Fibroblast of lung (primary cell): ENCODE data around the gene WDR33.

Experiments
- CTCF ChIP-seq, 2 donors: IDR thresholded peaks in 1 of 2; conservative IDR thresholded peaks in 1 of 2; 1 replicate in 1 of 2; 2 replicates in 1 of 2; pipeline ENCODE4 v1.5.1; 2011 to 2012; ENCODE audit warnings: low read length in 2 of 2, control low read depth in 1 of 2, inconsistent platforms in 1 of 2, low read depth in 1 of 2, mild to moderate bottlenecking in 1 of 2
- EZH2 ChIP-seq: IDR thresholded peaks from 2 replicates; pipeline ENCODE4 v1.5.1; 2012; ENCODE audit warnings: low read length, control low read depth, mild to moderate bottlenecking; ENCODE audit errors: missing control alignments

- TF ChIP-seq CTCF (conservative IDR thresholded peaks at IDR 0.05 in 1 of 2, IDR thresholded peaks at IDR 0.05 in 1 of 2; ENCODE audit: low read depth in 1 of 2, low read length in 2 of 2) (no peak), EZH2 (no peak)
Observed at GRCh38 chr2:127852388-127852787, 41.4 kb upstream of the WDR33 start.
